SK-N-SH (cell line): ENCODE results near the gene STIP1. TPM values are rescaled to one million over a fixed set of nuclear protein-coding genes. Genes with fewer than 3 reads are reported as not detected.
A peak's percentile ranks its signal among the peaks of the same experiment; 100 is the strongest.

Experiments
- CTCF ChIA-PET: fragments of 300-600, 350-600 bp; formaldehyde crosslinking; extraction: SDS; loops from one replicate; lab custom pipeline; 2021; lab: Yijun Ruan, JAX
- POLR2A ChIA-PET: fragments of 350-600 bp; sonication (Branson Sonifier 250); formaldehyde crosslinking; extraction: SDS; loops from one replicate; lab custom pipeline; 2020; ENCODE audit warnings: antibody characterized with exemption, inconsistent platforms; lab: Yijun Ruan, JAX
- DNase-seq: peaks from one replicate; pipeline ENCODE4 v3.0.0; 2012
- H2AFZ ChIP-seq: fragments of 200-600 bp; sonication (generic); 2 replicates; pipeline ENCODE4 v1.8.1; 2016; ENCODE audit warnings: antibody characterized with exemption, mild to moderate bottlenecking, low read depth
- H3F3A ChIP-seq: fragments of 200-600 bp; sonication (generic); replicated peaks from 2 replicates; pipeline ENCODE3; 2016; ENCODE audit warnings: antibody characterized with exemption, mild to moderate bottlenecking; ENCODE audit not compliant: insufficient read depth
- H3K27ac ChIP-seq, 2 experiments: fragments of 200-500 bp in 1 of 2; fragments of 200-600 bp in 1 of 2; sonication (Bioruptor generic) in 1 of 2; sonication (generic), shearing (Covaris generic) in 1 of 2; 2 replicates each; pipeline versions ENCODE4 v1.5.1 to v1.6.1; 2014 to 2016; ENCODE audit warnings: low read depth in 2 of 2, inconsistent platforms in 1 of 2, low read length in 1 of 2, mild to moderate bottlenecking in 1 of 2, mixed read lengths in 1 of 2
- H3K27me3 ChIP-seq: fragments of 200-600 bp; sonication (generic), shearing (Covaris generic); 2 replicates; pipeline ENCODE4 v1.6.1; 2016; ENCODE audit warnings: mixed run types; ENCODE audit not compliant: insufficient read depth
- H3K36me3 ChIP-seq, 2 experiments: fragments of 200-500 bp in 1 of 2; fragments of 200-600 bp in 1 of 2; sonication (Bioruptor generic) in 1 of 2; sonication (generic) in 1 of 2; replicated peaks in 1 of 2; 2 replicates each; pipeline versions ENCODE3 to v1.5.1; 2014 to 2016; ENCODE audit warnings: low read length in 1 of 2, mild to moderate bottlenecking in 1 of 2; ENCODE audit not compliant: insufficient read depth in 2 of 2, control insufficient read depth in 1 of 2
- H3K4me1 ChIP-seq, 2 experiments: fragments of 200-500 bp in 1 of 2; fragments of 200-600 bp in 1 of 2; sonication (Bioruptor generic) in 1 of 2; sonication (generic), shearing (Covaris generic) in 1 of 2; 2 replicates each; pipeline versions ENCODE4 v1.5.1 to v1.6.1; 2014 to 2016; ENCODE audit warnings: low read depth in 1 of 2, low read length in 1 of 2, mixed run types in 1 of 2; ENCODE audit not compliant: insufficient read depth in 2 of 2, control insufficient read depth in 1 of 2
- H3K4me2 ChIP-seq: fragments of 200-600 bp; sonication (generic), shearing (Covaris generic); 2 replicates; pipeline ENCODE4 v1.6.1; 2017; ENCODE audit warnings: mixed run types
- H3K4me3 ChIP-seq, 2 experiments: fragments of 200-500 bp in 1 of 2; fragments of 200-600 bp in 1 of 2; sonication (Bioruptor generic) in 1 of 2; sonication (generic), shearing (Covaris generic) in 1 of 2; 2 replicates each; pipeline versions ENCODE4 v1.5.1 to v1.8.1; 2014 to 2016; ENCODE audit warnings: low read depth in 2 of 2, inconsistent platforms in 1 of 2, low read length in 1 of 2, mild to moderate bottlenecking in 1 of 2, mixed read lengths in 1 of 2, moderate library complexity in 1 of 2
- H3K79me2 ChIP-seq: fragments of 200-600 bp; sonication (generic); 2 replicates; pipeline ENCODE4 v1.8.1; 2017; ENCODE audit warnings: mild to moderate bottlenecking; ENCODE audit not compliant: insufficient read depth
- H3K9ac ChIP-seq: fragments of 200-600 bp; sonication (generic); 2 replicates; pipeline ENCODE4 v1.6.1; 2017; ENCODE audit warnings: mixed run types
- H3K9me2 ChIP-seq: fragments of 200-600 bp; sonication (generic); 2 replicates; pipeline ENCODE4 v1.6.1; 2017; ENCODE audit warnings: mixed run types
- H3K9me3 ChIP-seq: fragments of 200-600 bp; sonication (generic); 2 replicates; pipeline ENCODE4 v1.6.1; 2017; ENCODE audit warnings: mixed run types, mild to moderate bottlenecking, moderate library complexity
- H4K20me1 ChIP-seq: fragments of 200-600 bp; sonication (generic); 2 replicates; pipeline ENCODE4 v1.6.1; 2017; ENCODE audit warnings: mild to moderate bottlenecking, mixed run types; ENCODE audit not compliant: insufficient read depth
- CTCF ChIP-seq: fragments of 200-600 bp; sonication (generic); IDR thresholded peaks from 2 replicates; pipeline ENCODE4 v1.6.1; 2017; ENCODE audit warnings: antibody characterized with exemption, mild to moderate bottlenecking, moderate library complexity
- ELF1 ChIP-seq: IDR thresholded peaks from 2 replicates; pipeline ENCODE4 v1.4.0; 2012
- FOSL2 ChIP-seq: IDR thresholded peaks from 2 replicates; pipeline ENCODE4 v1.4.0; 2012; ENCODE audit warnings: low read depth, mild to moderate bottlenecking, moderate library complexity, borderline replicate concordance
- FOXM1 ChIP-seq: IDR thresholded peaks from 2 replicates; pipeline ENCODE4 v1.4.0; 2012; ENCODE audit warnings: low read depth, mild to moderate bottlenecking
- IRF3 ChIP-seq: fragments of 150-350 bp; IDR thresholded peaks from 2 replicates; pipeline ENCODE4 v1.6.1; 2016; ENCODE audit warnings: mild to moderate bottlenecking, low read depth, low read length
- JUND ChIP-seq: IDR thresholded peaks from 2 replicates; pipeline ENCODE4 v1.4.0; 2012
- MEF2A ChIP-seq: IDR thresholded peaks from 2 replicates; pipeline ENCODE4 v1.4.0; 2012; ENCODE audit warnings: low read depth, borderline replicate concordance
- MXI1 ChIP-seq: IDR thresholded peaks from 2 replicates; pipeline ENCODE4 v1.6.1; 2012; ENCODE audit warnings: mild to moderate bottlenecking, low read depth, low read length, improper control_type of control experiment
- NFIC ChIP-seq: IDR thresholded peaks from 2 replicates; pipeline ENCODE4 v1.4.0; 2012; ENCODE audit warnings: borderline replicate concordance
- POLR2AphosphoS5 ChIP-seq: IDR thresholded peaks from 2 replicates; pipeline ENCODE4 v1.6.1; 2012; ENCODE audit warnings: low read depth, low read length
- RAD21 ChIP-seq: IDR thresholded peaks from 2 replicates; pipeline ENCODE4 v1.6.1; 2012; ENCODE audit warnings: mild to moderate bottlenecking, low read length
- REST ChIP-seq: IDR thresholded peaks from 2 replicates; pipeline ENCODE4 v1.6.1; 2012; ENCODE audit warnings: mild to moderate bottlenecking, low read depth, low read length, moderate library complexity
- RFX5 ChIP-seq: IDR thresholded peaks from 2 replicates; pipeline ENCODE4 v1.6.1; 2012; ENCODE audit warnings: mild to moderate bottlenecking, improper control_type of control experiment, low read length
- RXRA ChIP-seq: IDR thresholded peaks from 2 replicates; pipeline ENCODE4 v1.4.0; 2012; ENCODE audit warnings: low read depth, mild to moderate bottlenecking, borderline replicate concordance
- SIN3A ChIP-seq: IDR thresholded peaks from 2 replicates; pipeline ENCODE4 v1.6.1; 2012; ENCODE audit warnings: low read depth, mild to moderate bottlenecking, low read length, moderate library complexity, borderline replicate concordance
- SMC3 ChIP-seq: IDR thresholded peaks from 2 replicates; pipeline ENCODE4 v1.6.1; 2012; ENCODE audit warnings: low read depth, low read length, improper control_type of control experiment
- TEAD4 ChIP-seq: IDR thresholded peaks from 2 replicates; pipeline ENCODE4 v1.4.0; 2012; ENCODE audit warnings: mild to moderate bottlenecking, borderline replicate concordance; ENCODE audit not compliant: insufficient read depth
- USF1 ChIP-seq: IDR thresholded peaks from 2 replicates; pipeline ENCODE4 v1.4.0; 2012; ENCODE audit warnings: low read depth, borderline replicate concordance
- USF2 ChIP-seq: fragments of 150-350 bp; IDR thresholded peaks from 2 replicates; pipeline ENCODE4 v1.6.1; 2017; ENCODE audit warnings: antibody characterized with exemption, low read length, low read depth, borderline replicate concordance
- YY1 ChIP-seq: IDR thresholded peaks from 2 replicates; pipeline ENCODE4 v1.4.0; 2012; ENCODE audit warnings: low read depth, mild to moderate bottlenecking
- WGBS: methylation state at CpG from one replicate; pipeline ENCODE4 v1.1.6; 2017; ENCODE audit warnings: low lambda C conversion rate; 5-methylcytosine and 5-hydroxymethylcytosine counted together
- polyA plus RNA-seq, 3 experiments: library from polyadenylated mRNA; depleted of rRNA; stranded (reverse); fragments of >200 nt; gene quantifications; 2 replicates each; pipeline ENCODE4 v1.2.3, GENCODE V29; 2012

STIP1 gene
- polyA plus RNA-seq, 1 of the 3 experiments (the other 2 are of a cell fraction) = 163 TPM

GRCh38 chr11:64219354-64219684 lies 33.3 kb downstream of the STIP1 start:
- Histone ChIP-seq H2AFZ (no peak overlapping the region), H3K27me3 (no peaks in the 10 kb centered on the region), H3F3A (peaks cover 2% of the 10 kb centered on the region), H3K4me2 (no peak overlapping the region), H3K27ac (peak overlapping the region in 1 of 2 experiments; percentile 51; a peak in 1 of 4 replicates), H3K9ac (no peak overlapping the region), H3K4me3 (no peak overlapping the region), H3K9me2 (no peaks in the 10 kb centered on the region), H3K4me1 (peaks cover 3 to 16% of the 10 kb centered on the region in 2 experiments; a peak in 1 of 4 replicates), H3K79me2 (no peaks in the 10 kb centered on the region), H3K36me3 (peaks cover 0 to 10% of the 10 kb centered on the region in 2 experiments), H3K9me3 (no peaks in the 10 kb centered on the region), H4K20me1 (no peaks in the 10 kb centered on the region)
- DNase-seq = no peak
- ChIA-PET POLR2A (interaction anchor here (0.6 to 1.7 kb wide), 5 partner anchors 10 to 1329 kb away, joined by 3 to 5 read pairs (median 3); partner anchors contain the start of gene STIP1), CTCF (interaction anchor here (0.7 to 5.7 kb wide), 4 partner anchors 13 to 136 kb away, joined by 3 to 50 read pairs (median 4); partner anchors contain the start of gene FERMT3)
- TF ChIP-seq ELF1 (no peak), SMC3 (no peak), NFIC (no peak), MEF2A (no peak), CTCF (no peak), TEAD4 (no peak), FOSL2 (no peak), RFX5 (no peak), USF2 (no peak), IRF3 (no peak), RXRA (no peak), JUND (no peak), FOXM1 (no peak), POLR2AphosphoS5 (no peak), SIN3A (no peak), REST (no peak), MXI1 (no peak), USF1 (no peak), RAD21 (no peak), YY1 (no peak)
- 85% methylated on average over 2 of the region's 7 CpGs for WGBS
